Right lobe of liver (tissue), 4 donors: ENCODE results near the gene SLC24A4.

Source experiments
- CTCF ChIP-seq, 4 donors: fragments of 200-600 bp in 3 of 4; fragments of 450-650 bp in 1 of 4; IDR thresholded peaks; one replicate each; pipeline versions ENCODE4 v1.5.1 to v1.8.0; 2016 to 2022; ENCODE audit warnings: antibody characterized with exemption in 4 of 4, mild to moderate bottlenecking in 2 of 4
- POLR2A ChIP-seq: fragments of 450-650 bp; IDR thresholded peaks from one replicate; pipeline ENCODE4 v1.6.1; 2017; ENCODE audit warnings: antibody characterized with exemption, mild to moderate bottlenecking
- donor health status: DM: no; HTN: no; CAD: no.
- donor health status: DM: no; HTN: no; CAD: no.
- donor health status: DM: no; HTN: yes; CAD: no.

GRCh38 chr14:92314182-92314581 lies 8.8 kb upstream of the SLC24A4 start:
- no peak for TF ChIP-seq CTCF (IDR thresholded peaks at IDR 0.05)
- no peak for TF ChIP-seq POLR2A
